Neural crest cell (in vitro differentiated cells): ENCODE data around the gene EGFR. TPM values are rescaled to one million over a fixed set of nuclear protein-coding genes. Genes with fewer than 3 reads are reported as not detected.

ENCODE experiments used
- DNase-seq: peaks from one replicate; pipeline ENCODE4 v3.0.0; 2021; ENCODE audit warnings: low read depth, mixed read lengths, low spot score
- H3K27ac Mint-ChIP-seq: one replicate; pipeline ENCODE4 v1.8.0; 2021; ENCODE audit warnings: mild to moderate bottlenecking, mixed read lengths; ENCODE audit not compliant: unreplicated experiment
- H3K27me3 Mint-ChIP-seq: 2 replicates; pipeline ENCODE4 v1.8.0; 2021; ENCODE audit warnings: low read depth, mild to moderate bottlenecking, mixed read lengths
- H3K36me3 Mint-ChIP-seq: 2 replicates; pipeline ENCODE4 v1.8.0; 2021; ENCODE audit warnings: low read depth, mild to moderate bottlenecking, mixed read lengths
- H3K4me1 Mint-ChIP-seq: 2 replicates; pipeline ENCODE4 v1.8.0; 2021; ENCODE audit warnings: mixed read lengths
- H3K4me3 Mint-ChIP-seq: one replicate; pipeline ENCODE4 v1.8.0; 2021; ENCODE audit warnings: mild to moderate bottlenecking, mixed read lengths
- H3K9me3 Mint-ChIP-seq: 2 replicates; pipeline ENCODE4 v1.8.0; 2021; ENCODE audit warnings: mixed read lengths
- total RNA-seq: library from RNA; stranded (reverse); gene quantifications from 2 replicates; pipeline ENCODE4 v1.2.1, GENCODE V29; 2021
- TF ChIP-seq, protein P1 (sequence below): fragments of 200-600 bp; sonication (generic); conservative IDR thresholded peaks from 2 replicates; pipeline ENCODE4 v1.5.0; 2021; ENCODE audit warnings: antibody characterized with exemption, mild to moderate bottlenecking

EGFR gene
- total RNA-seq, 1 donor from 2014 or later = 2.3 TPM

DNA sequence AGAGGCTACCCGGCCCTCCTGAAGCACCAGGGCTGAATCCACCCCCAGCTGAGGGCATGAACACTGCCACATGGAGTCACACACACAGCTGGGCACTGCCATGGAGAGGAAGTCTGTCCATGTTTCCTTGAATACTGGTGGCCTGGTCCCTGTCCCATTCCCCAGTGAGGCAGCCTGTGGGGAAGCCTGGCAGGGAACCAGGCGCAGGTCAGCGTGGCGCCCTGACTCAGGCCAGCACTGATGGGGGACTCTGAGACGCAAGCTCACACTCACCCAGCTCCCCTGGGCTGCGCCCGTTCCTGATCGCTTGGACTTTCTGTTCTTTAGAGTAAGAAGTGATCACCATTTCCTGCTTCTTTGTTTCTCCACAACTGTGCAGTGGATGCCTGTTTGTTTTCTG lies 128.3 kb downstream of the EGFR start:
- Mint-ChIP-seq H3K27me3 (no peaks in the 10 kb centered on the region), H3K27ac (no peak overlapping the region), H3K9me3 (no peaks in the 10 kb centered on the region), H3K4me1 (peaks cover 9% of the 10 kb centered on the region), H3K36me3 (no peaks in the 10 kb centered on the region), H3K4me3 (no peak overlapping the region)
- no peak for DNase-seq
- TF ChIP-seq, protein P1, sequence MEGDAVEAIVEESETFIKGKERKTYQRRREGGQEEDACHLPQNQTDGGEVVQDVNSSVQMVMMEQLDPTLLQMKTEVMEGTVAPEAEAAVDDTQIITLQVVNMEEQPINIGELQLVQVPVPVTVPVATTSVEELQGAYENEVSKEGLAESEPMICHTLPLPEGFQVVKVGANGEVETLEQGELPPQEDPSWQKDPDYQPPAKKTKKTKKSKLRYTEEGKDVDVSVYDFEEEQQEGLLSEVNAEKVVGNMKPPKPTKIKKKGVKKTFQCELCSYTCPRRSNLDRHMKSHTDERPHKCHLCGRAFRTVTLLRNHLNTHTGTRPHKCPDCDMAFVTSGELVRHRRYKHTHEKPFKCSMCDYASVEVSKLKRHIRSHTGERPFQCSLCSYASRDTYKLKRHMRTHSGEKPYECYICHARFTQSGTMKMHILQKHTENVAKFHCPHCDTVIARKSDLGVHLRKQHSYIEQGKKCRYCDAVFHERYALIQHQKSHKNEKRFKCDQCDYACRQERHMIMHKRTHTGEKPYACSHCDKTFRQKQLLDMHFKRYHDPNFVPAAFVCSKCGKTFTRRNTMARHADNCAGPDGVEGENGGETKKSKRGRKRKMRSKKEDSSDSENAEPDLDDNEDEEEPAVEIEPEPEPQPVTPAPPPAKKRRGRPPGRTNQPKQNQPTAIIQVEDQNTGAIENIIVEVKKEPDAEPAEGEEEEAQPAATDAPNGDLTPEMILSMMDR = no peak

DNA sequence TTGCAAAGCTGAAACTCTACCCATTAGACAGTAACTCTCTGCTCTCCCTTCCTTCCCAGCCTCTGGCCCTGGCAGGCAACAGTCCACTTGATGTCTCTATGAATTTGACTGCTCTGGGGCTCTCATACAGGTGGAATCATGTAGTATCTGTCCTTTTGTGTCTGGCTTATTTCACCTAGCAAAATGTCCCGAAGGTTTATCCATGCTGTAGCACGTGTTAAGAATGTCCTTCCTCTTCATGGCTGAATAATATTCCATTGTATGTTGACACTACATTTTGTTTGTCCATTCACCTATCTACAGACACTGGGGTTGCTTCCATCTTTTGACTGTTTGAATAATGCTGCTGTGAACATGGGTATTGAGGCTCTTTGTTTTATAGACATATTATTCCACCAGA lies 128.9 kb downstream of the EGFR start:
- no peak overlapping the region for H3K4me3 Mint-ChIP-seq
- H3K4me1 Mint-ChIP-seq = peaks cover 9% of the 10 kb centered on the region
- no peak overlapping the region for H3K27ac Mint-ChIP-seq
- TF ChIP-seq, protein P1 = no peak
- no peaks in the 10 kb centered on the region for H3K36me3 Mint-ChIP-seq
- H3K9me3 Mint-ChIP-seq = no peaks in the 10 kb centered on the region
- no peak for DNase-seq
- no peaks in the 10 kb centered on the region for H3K27me3 Mint-ChIP-seq

DNA sequence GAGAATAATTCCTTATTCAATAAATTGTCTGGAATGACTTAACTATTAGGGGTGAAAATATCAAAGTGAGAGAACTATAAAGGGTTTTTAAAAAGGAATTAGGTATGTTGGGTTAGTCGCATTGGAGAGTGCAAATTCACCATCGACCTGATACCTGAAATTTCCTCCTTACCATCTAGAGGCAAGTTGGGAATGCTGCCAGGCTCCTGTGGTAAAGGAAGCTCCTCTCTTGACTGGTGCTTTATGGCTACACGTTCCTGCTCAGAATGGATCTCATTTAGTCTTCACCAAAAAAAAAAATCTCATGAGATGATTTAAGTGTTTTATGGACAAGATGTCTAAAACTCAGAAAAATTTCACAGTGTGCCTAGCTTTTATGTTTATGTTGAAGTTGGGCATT lies 129.8 kb downstream of the EGFR start:
- Mint-ChIP-seq H3K27me3 (no peaks in the 10 kb centered on the region), H3K27ac (no peak overlapping the region), H3K9me3 (no peaks in the 10 kb centered on the region), H3K4me3 (no peak overlapping the region), H3K36me3 (no peaks in the 10 kb centered on the region), H3K4me1 (peaks cover 7% of the 10 kb centered on the region)
- DNase-seq = no peak
- TF ChIP-seq, protein P1 = no peak

DNA sequence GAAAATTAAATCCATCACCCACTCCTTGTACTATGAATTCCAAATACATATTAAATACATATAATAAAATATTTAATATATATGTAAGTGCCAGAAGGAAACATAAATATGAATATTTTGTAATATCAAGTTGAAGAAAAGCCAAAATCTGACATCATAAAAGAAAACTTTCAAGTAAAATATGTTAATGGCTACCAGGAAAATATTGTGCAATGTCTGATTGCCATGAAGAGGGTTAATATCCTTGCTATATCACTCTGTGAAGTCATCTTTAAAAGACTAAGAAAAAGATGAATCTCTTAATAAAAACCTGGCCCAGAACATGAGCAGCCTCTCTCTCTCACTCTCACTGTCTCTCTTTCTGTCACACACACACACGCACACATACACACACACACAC lies 130.2 kb downstream of the EGFR start:
- H3K36me3 Mint-ChIP-seq = no peaks in the 10 kb centered on the region
- DNase-seq = no peak
- H3K9me3 Mint-ChIP-seq = no peaks in the 10 kb centered on the region
- H3K4me1 Mint-ChIP-seq = peaks cover 3% of the 10 kb centered on the region
- H3K4me3 Mint-ChIP-seq = no peak overlapping the region
- H3K27me3 Mint-ChIP-seq = no peaks in the 10 kb centered on the region
- TF ChIP-seq, protein P1 = no peak
- no peak overlapping the region for H3K27ac Mint-ChIP-seq

DNA sequence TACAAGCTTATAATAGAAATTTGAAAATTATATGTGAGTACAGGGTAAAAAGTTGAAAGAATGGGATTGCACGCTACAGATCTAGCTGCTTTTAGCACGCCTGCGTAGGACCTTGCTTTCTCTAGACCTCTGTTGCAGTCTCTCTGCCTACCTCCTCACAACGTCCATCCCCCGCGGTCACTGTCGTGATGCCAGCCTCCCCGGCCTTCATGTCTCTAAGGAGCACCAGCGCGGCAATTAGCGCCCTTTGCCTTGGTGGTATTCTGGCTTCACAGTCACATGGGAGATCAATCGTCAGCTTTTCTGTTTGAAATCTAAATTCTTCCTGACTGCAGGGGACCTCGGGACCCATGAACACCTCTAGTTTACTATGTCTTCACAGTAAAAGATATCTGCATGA lies 131.3 kb downstream of the EGFR start:
- Mint-ChIP-seq H3K36me3 (no peaks in the 10 kb centered on the region), H3K27ac (no peak overlapping the region), H3K9me3 (no peaks in the 10 kb centered on the region), H3K4me3 (no peak overlapping the region), H3K27me3 (no peaks in the 10 kb centered on the region), H3K4me1 (no peaks in the 10 kb centered on the region)
- no peak for DNase-seq
- TF ChIP-seq, protein P1 = no peak
